Measurements from ENCODE around the gene TEX22.
A peak's percentile ranks its signal among the peaks of the same experiment; 100 is the strongest.

The TEX22 gene

DNA sequence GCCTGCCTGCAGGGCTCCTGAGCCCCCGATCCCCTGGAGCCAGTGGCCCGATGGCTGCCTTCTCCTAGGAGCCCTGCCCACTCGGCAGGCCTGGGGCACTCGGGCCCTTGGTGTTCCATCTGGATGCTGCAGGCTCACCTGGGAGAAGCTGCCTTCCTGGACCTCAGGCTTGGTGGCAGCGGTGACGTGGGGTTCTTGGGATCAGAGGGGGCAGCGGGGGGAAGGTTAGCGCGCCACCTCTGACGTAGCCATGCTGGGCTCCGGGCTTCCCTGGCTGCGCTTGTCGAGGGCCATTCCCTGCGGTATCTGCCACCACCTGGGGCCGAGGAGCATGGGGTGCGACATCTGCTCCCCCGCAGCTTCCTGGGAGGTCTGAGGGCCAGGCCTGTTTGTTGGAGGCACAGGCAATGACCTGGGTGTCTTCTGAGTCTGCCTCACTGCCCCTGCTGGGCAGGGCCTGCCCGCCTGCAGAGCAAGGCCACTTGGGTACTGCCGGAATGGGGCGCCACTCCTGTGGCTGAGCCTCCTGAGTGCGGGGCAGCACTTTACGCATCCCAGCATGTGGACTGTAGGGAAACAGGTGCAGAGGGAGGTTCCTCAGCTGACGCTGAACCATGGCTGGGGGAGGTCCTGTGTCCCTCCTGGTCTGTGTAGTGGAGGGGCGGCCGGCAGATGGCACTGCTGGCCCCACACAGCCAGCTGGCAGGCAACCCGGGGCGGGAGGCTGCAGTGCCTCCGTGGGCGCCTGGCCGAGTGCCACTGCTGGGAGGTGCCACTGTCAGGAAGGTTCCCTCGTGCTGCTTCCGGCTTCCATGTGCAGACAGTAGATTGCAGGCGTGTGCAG lies 41.6 kb downstream of the TEX22 start:
- no peak for DNase-seq (ENCODE audit: low read depth, low spot score)

GRCh38 chr14:105440554-105440900 lies 42.2 kb downstream of the TEX22 start:
- DNase-seq (ENCODE audit: low read depth, low spot score): no peak

DNA sequence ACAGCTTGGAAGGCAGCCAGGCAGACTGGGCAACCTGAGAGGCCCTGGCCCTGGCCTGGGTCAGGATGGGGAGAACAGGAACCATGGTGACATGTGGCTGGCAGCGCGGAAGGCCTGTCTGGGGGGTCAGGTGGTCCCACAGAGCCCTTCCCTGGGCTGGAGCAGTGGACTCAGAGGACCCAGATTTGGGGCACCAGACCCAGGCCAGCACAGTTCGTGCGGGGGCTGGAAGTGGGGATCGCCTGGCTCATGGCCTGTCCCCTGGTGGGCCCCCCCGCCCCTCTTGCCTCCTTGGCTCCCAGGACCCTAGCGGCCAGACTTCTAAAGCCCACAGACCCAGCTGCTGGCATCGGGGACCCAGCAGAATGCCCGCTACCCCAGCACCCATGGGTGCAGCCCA lies 42.7 kb downstream of the TEX22 start:
- DNase-seq (ENCODE audit: low read depth, low spot score): no peak

GRCh38 chr14:105442125-105442524 lies 43.8 kb downstream of the TEX22 start:
- DNase-seq (ENCODE audit: low read depth, low spot score): no peak

GRCh38 chr14:105442834-105443233 lies 44.5 kb downstream of the TEX22 start:
- no peak for DNase-seq (ENCODE audit: low read depth, low spot score)

- DNase-seq (ENCODE audit: low read depth, low spot score): no peak
These were observed 46.5 kb downstream of the TEX22 start for GRCh38 chr14:105444859-105445258.

DNA sequence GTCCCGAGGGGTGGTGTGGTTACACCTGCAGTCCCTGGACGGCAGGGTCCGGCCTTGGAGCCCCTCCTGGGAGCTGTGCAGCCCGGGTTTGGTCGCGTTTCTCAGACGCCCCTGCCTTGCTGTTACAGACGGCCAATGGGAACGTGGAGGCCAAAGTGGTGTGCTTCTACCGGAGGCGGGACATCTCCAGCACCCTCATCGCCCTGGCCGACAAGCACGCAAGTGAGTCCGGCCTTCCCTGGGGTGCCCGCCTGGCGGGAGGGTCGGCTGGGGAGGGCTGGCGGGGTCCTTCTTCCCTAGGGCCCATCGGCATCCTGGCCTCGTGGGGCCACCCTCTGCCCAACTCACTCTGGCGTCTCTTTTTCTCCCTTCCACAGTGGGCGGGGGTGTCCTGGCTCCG lies 47.0 kb downstream of the TEX22 start:
- DNase-seq (ENCODE audit: low read depth, low spot score): no peak

GRCh38 chr14:105445901-105446845 lies 47.8 kb downstream of the TEX22 start:
- DNase-seq (ENCODE audit: low read depth, low spot score): no peak

DNA sequence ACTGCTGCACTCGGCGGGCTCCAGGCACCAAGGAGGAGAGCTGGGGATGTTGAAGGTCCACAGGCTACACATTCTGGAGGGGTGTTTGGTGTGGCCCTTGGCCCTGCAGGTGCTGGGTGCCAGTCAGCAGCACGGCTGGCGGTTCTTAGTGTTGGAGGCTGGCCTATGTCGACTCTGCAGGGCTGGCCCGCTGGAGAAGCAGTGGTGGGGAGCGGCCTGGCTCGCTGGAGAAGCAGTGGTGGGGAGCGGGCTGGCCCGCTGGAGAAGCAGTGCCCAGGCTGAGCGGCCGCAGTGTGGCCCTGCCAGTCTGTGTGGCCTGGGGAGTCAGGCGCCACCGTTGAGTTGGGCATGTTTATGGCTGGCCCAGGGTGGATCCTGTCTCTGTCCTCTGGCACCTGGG lies 48.6 kb downstream of the TEX22 start:
- no peak for DNase-seq (ENCODE audit: low read depth, low spot score)

GRCh38 chr14:105447651-105448640 lies 49.6 kb downstream of the TEX22 start:
- no peak for DNase-seq (ENCODE audit: low read depth, low spot score)

GRCh38 chr14:105448706-105449111 lies 50.4 kb downstream of the TEX22 start:
- DNase-seq (ENCODE audit: low read depth, low spot score): peak; percentile 88

- no peak for DNase-seq (ENCODE audit: low read depth, low spot score)
These were observed 51.2 kb downstream of the TEX22 start for GRCh38 chr14:105449276-105450122.

DNA sequence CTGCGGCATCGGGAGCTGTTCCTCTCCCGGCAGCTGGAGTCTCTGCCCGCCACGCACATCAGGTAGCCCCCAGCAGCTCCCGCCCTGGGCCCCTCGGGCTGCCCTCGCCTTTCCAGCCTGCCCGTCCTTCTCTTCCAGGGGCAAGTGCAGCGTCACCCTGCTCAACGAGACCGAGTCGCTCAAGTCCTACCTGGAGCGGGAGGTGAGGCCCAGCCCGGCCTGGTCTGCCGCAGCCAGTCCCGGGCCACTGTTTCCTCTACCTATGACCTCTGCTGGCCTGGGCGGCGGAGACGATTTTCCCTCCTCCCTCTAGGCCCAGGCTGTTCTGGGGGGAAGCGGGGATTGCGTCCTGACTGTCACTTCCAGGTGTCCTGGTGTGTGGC lies 51.8 kb downstream of the TEX22 start:
- DNase-seq (ENCODE audit: low read depth, low spot score): no peak

GRCh38 chr14:105450864-105451720 lies 52.8 kb downstream of the TEX22 start:
- no peak for DNase-seq (ENCODE audit: low read depth, low spot score)

- DNase-seq (ENCODE audit: low read depth, low spot score): no peak
These were observed 54.6 kb downstream of the TEX22 start for GRCh38 chr14:105452963-105453362.

GRCh38 chr14:105453847-105454246 lies 55.5 kb downstream of the TEX22 start:
- DNase-seq (ENCODE audit: low read depth, low spot score): no peak

DNA sequence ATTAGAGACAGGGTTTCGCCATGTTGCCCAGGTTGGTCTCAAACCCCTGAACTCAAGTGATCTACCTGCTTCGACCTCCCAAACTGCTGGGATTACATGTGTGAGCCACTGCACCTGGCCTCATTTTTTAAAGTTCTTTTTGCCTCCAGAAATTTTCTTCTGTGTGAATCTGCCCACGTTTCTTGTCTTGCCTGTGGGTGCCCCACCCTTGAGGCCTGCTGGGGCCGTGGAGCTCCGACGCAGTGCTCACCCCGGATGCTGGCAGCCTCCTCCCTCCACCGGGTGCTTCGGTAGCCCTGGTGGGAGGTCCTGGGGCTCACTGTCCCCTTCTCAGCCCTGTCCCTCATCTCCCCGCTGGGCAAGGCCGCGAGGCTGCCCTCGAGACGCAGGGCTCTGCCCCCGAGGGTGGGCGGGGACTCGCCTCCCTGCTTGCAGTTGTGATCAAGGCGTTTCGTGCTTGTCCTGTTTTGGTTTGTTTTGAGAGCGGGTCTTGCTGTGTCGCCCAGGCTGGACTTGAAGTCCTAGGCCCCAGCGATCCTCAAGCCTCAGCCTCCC lies 56.8 kb downstream of the TEX22 start:
- no peak for DNase-seq (ENCODE audit: low read depth, low spot score)

- DNase-seq (ENCODE audit: low read depth, low spot score): no peak
These were observed 57.7 kb downstream of the TEX22 start for GRCh38 chr14:105455766-105456660.
